Loucy (cell line): ENCODE results near the gene GVQW3.

Experiments used
- H2AFZ ChIP-seq: fragments of 200-600 bp; sonication (generic); 2 replicates; pipeline ENCODE4 v1.6.0; 2016; ENCODE audit warnings: antibody characterized with exemption, mild to moderate bottlenecking, low read length, moderate library complexity
- H3F3A ChIP-seq: fragments of 200-600 bp; 2 replicates; pipeline ENCODE4 v1.6.0; 2016; ENCODE audit warnings: antibody characterized with exemption, low read depth, mild to moderate bottlenecking
- H3K27me3 ChIP-seq: fragments of 200-600 bp; sonication (generic); 2 replicates; pipeline ENCODE4 v1.6.1; 2014; ENCODE audit warnings: low read length, mild to moderate bottlenecking; ENCODE audit not compliant: insufficient read depth, poor library complexity, severe bottlenecking
- H3K36me3 ChIP-seq: fragments of 200-600 bp; sonication (generic); 2 replicates; pipeline ENCODE4 v1.6.1; 2016; ENCODE audit warnings: low read length; ENCODE audit not compliant: insufficient read depth
- H3K4me1 ChIP-seq: fragments of 200-600 bp; sonication (generic); 2 replicates; pipeline ENCODE4 v1.5.1; 2014; ENCODE audit warnings: low read length, mild to moderate bottlenecking; ENCODE audit not compliant: insufficient read depth, poor library complexity, severe bottlenecking
- H3K4me2 ChIP-seq: fragments of 200-600 bp; sonication (generic); 2 replicates; pipeline ENCODE4 v1.6.0; 2014; ENCODE audit warnings: antibody characterized with exemption, low read length, low read depth, mild to moderate bottlenecking; ENCODE audit not compliant: poor library complexity, severe bottlenecking
- H3K4me3 ChIP-seq: fragments of 200-600 bp; sonication (generic); 2 replicates; pipeline ENCODE4 v1.5.1; 2014; ENCODE audit warnings: low read length, mild to moderate bottlenecking, mixed read lengths; ENCODE audit not compliant: poor library complexity, severe bottlenecking
- H3K79me2 ChIP-seq: fragments of 200-600 bp; sonication (generic); 2 replicates; pipeline ENCODE4 v1.6.1; 2014; ENCODE audit warnings: low read length; ENCODE audit not compliant: insufficient read depth
- H3K9ac ChIP-seq: fragments of 200-600 bp; sonication (generic); 2 replicates; pipeline ENCODE4 v1.6.0; 2014; ENCODE audit warnings: mild to moderate bottlenecking, low read depth, low read length, moderate library complexity; ENCODE audit not compliant: poor library complexity, severe bottlenecking
- H3K9me2 ChIP-seq: fragments of 200-600 bp; sonication (generic); replicated peaks from 2 replicates; pipeline ENCODE4 v1.6.1; 2016; ENCODE audit warnings: low read depth, low read length, mixed read lengths
- H3K9me3 ChIP-seq: fragments of 200-600 bp; sonication (generic); 2 replicates; pipeline ENCODE4 v1.6.1; 2014; ENCODE audit warnings: mild to moderate bottlenecking, antibody characterized with exemption, low read length, low read depth; ENCODE audit not compliant: insufficient read depth
- H4K20me1 ChIP-seq: fragments of 200-600 bp; sonication (generic); 2 replicates; pipeline ENCODE4 v1.6.0; 2014; ENCODE audit warnings: antibody characterized with exemption, low read length, mild to moderate bottlenecking; ENCODE audit not compliant: insufficient read depth, poor library complexity, severe bottlenecking
- CTCF ChIP-seq: fragments of 200-600 bp; sonication (generic); conservative IDR thresholded peaks from 2 replicates; pipeline ENCODE4 v1.5.1; 2014; ENCODE audit warnings: mild to moderate bottlenecking, antibody characterized with exemption, low read length
- EZH2phosphoT487 ChIP-seq: fragments of 200-600 bp; IDR thresholded peaks from 2 replicates; pipeline ENCODE4 v1.6.1; 2018; ENCODE audit warnings: antibody characterized with exemption, mild to moderate bottlenecking, moderate library complexity, borderline replicate concordance

GVQW3 gene

GRCh38 chr11:76355172-76355571 is 26.0 kb upstream of the GVQW3 start:
- Histone ChIP-seq H3K4me2 (no peak overlapping the region), H3K36me3 (peaks cover 74% of the 10 kb centered on the region), H3K9me2 (no peaks in the 10 kb centered on the region), H3F3A (no peaks in the 10 kb centered on the region), H3K27me3 (no peaks in the 10 kb centered on the region), H3K79me2 (peaks cover 9% of the 10 kb centered on the region; the same call in 1 of the 2 replicates), H3K9me3 (peaks cover 3% of the 10 kb centered on the region; the same call in 1 of the 2 replicates), H3K4me1 (no peaks in the 10 kb centered on the region), H4K20me1 (no peaks in the 10 kb centered on the region), H3K4me3 (no peak overlapping the region), H2AFZ (no peak overlapping the region), H3K9ac (no peak overlapping the region)
- TF ChIP-seq EZH2phosphoT487 (no peak), CTCF (no peak)

- H3K36me3 ChIP-seq: peaks cover 77% of the 10 kb centered on the region
- H3K27me3 ChIP-seq: no peaks in the 10 kb centered on the region
- H3K9me2 ChIP-seq: no peaks in the 10 kb centered on the region
- TF ChIP-seq EZH2phosphoT487: no peak
- no peak for TF ChIP-seq CTCF
- no peak overlapping the region for H3K4me2 ChIP-seq
- no peaks in the 10 kb centered on the region for H4K20me1 ChIP-seq
- no peak overlapping the region for H3K9ac ChIP-seq
- H3K4me3 ChIP-seq: no peak overlapping the region
- H2AFZ ChIP-seq: no peak overlapping the region
- peaks cover 44% of the 10 kb centered on the region; the same call in 1 of the 2 replicates for H3K79me2 ChIP-seq
- no peaks in the 10 kb centered on the region for H3K9me3 ChIP-seq
- H3K4me1 ChIP-seq: peaks cover 4% of the 10 kb centered on the region
- H3F3A ChIP-seq: no peaks in the 10 kb centered on the region
Measured at GRCh38 chr11:76361374-76361773, 19.7 kb upstream of the GVQW3 start.

GRCh38 chr11:76361776-76362175 is 19.3 kb upstream of the GVQW3 start:
- H3K9ac ChIP-seq: no peak overlapping the region
- H3K4me2 ChIP-seq: no peak overlapping the region
- H3F3A ChIP-seq: no peaks in the 10 kb centered on the region
- no peaks in the 10 kb centered on the region for H3K9me3 ChIP-seq
- no peaks in the 10 kb centered on the region for H3K9me2 ChIP-seq
- TF ChIP-seq EZH2phosphoT487 (no peak), CTCF (no peak)
- H2AFZ ChIP-seq: no peak overlapping the region
- H3K27me3 ChIP-seq: no peaks in the 10 kb centered on the region
- no peak overlapping the region for H3K4me3 ChIP-seq
- H3K79me2 ChIP-seq: peaks cover 47% of the 10 kb centered on the region; the same call in 1 of the 2 replicates
- H3K36me3 ChIP-seq: peaks cover 76% of the 10 kb centered on the region
- no peaks in the 10 kb centered on the region for H4K20me1 ChIP-seq
- peaks cover 4% of the 10 kb centered on the region for H3K4me1 ChIP-seq
